Neuronal stem cell (in vitro differentiated cells): ENCODE results near the gene GYS2.

Experiments
- DNase-seq: peaks from one replicate; pipeline ENCODE4 v3.0.0-alpha.2; 2013; ENCODE audit warnings: low spot score
- H2AFZ ChIP-seq: one replicate; pipeline ENCODE4 v1.6.1; 2013; ENCODE audit warnings: mild to moderate bottlenecking, low read length, inconsistent platforms
- H2AK5ac ChIP-seq: 2 replicates; pipeline ENCODE4 v1.6.1; 2013; ENCODE audit warnings: low read depth, mild to moderate bottlenecking, inconsistent platforms, low read length, moderate library complexity, mixed read lengths
- H2BK120ac ChIP-seq: 2 replicates; pipeline ENCODE4 v1.6.1; 2013; ENCODE audit warnings: low read depth, mild to moderate bottlenecking, inconsistent platforms, low read length, moderate library complexity, mixed read lengths
- H2BK12ac ChIP-seq: one replicate; pipeline ENCODE4 v1.6.1; 2013; ENCODE audit warnings: low read length, inconsistent platforms
- H2BK15ac ChIP-seq: 2 replicates; pipeline ENCODE4 v1.6.1; 2013; ENCODE audit warnings: mild to moderate bottlenecking, low read length, inconsistent platforms, mixed read lengths
- H2BK5ac ChIP-seq: one replicate; pipeline ENCODE4 v1.6.1; 2013; ENCODE audit warnings: inconsistent platforms, mild to moderate bottlenecking, low read length, moderate library complexity
- H3K14ac ChIP-seq: one replicate; pipeline ENCODE4 v1.6.1; 2013; ENCODE audit warnings: low read length, inconsistent platforms
- H3K18ac ChIP-seq: 2 replicates; pipeline ENCODE4 v1.6.1; 2013; ENCODE audit warnings: low read length, inconsistent platforms
- H3K23ac ChIP-seq: 2 replicates; pipeline ENCODE4 v1.6.1; 2013; ENCODE audit warnings: low read depth, mild to moderate bottlenecking, mixed read lengths, low read length, inconsistent platforms; ENCODE audit not compliant: poor library complexity
- H3K27ac ChIP-seq: replicated peaks from 3 replicates; pipeline ENCODE4 v1.5.1; 2013; ENCODE audit warnings: low read length, inconsistent platforms
- H3K27me3 ChIP-seq, 3 experiments: 2 replicates each; pipeline ENCODE4 v1.6.1; 2013; ENCODE audit warnings: low read length in 3 of 3, mild to moderate bottlenecking in 2 of 3, inconsistent platforms in 1 of 3, low read depth in 1 of 3, mixed read lengths in 1 of 3, moderate library complexity in 1 of 3; ENCODE audit not compliant: control insufficient read depth in 3 of 3, insufficient read depth in 3 of 3
- H3K36me3 ChIP-seq, 2 donors: replicated peaks in 1 of 2; 2 replicates each; pipeline ENCODE4 v1.6.1; 2013; ENCODE audit warnings: low read length in 2 of 2; ENCODE audit not compliant: control insufficient read depth in 2 of 2, insufficient read depth in 2 of 2
- H3K4ac ChIP-seq: 2 replicates; pipeline ENCODE4 v1.6.1; 2013; ENCODE audit warnings: inconsistent platforms, mild to moderate bottlenecking, low read length, moderate library complexity
- H3K4me1 ChIP-seq, 2 donors: 1 replicate in 1 of 2; 2 replicates in 1 of 2; pipeline ENCODE4 v1.6.1; 2013; ENCODE audit warnings: low read length in 2 of 2, low read depth in 1 of 2; ENCODE audit not compliant: control insufficient read depth in 2 of 2, insufficient read depth in 1 of 2
- H3K4me2 ChIP-seq: one replicate; pipeline ENCODE4 v1.6.1; 2013; ENCODE audit warnings: mild to moderate bottlenecking, low read length, inconsistent platforms; ENCODE audit not compliant: insufficient read depth, poor library complexity, severe bottlenecking
- H3K4me3 ChIP-seq, 2 donors: 2 replicates each; pipeline ENCODE4 v1.5.1; 2013; ENCODE audit warnings: low read length in 2 of 2, mild to moderate bottlenecking in 2 of 2, inconsistent platforms in 1 of 2, moderate library complexity in 1 of 2
- H3K79me1 ChIP-seq: one replicate; pipeline ENCODE4 v1.6.1; 2013; ENCODE audit warnings: low read depth, mild to moderate bottlenecking, inconsistent platforms, low read length, moderate library complexity
- H3K9ac ChIP-seq: one replicate; pipeline ENCODE4 v1.6.1; 2013; ENCODE audit warnings: mild to moderate bottlenecking, low read depth, low read length, inconsistent platforms; ENCODE audit not compliant: poor library complexity
- H3K9me3 ChIP-seq, 2 donors: replicated peaks in 1 of 2; 2 replicates each; pipeline versions ENCODE3 to v1.6.1; 2013; ENCODE audit warnings: low read length in 2 of 2, mild to moderate bottlenecking in 2 of 2, inconsistent platforms in 1 of 2, low read depth in 1 of 2, mixed read lengths in 1 of 2, moderate library complexity in 1 of 2; ENCODE audit not compliant: control insufficient read depth in 2 of 2, insufficient read depth in 1 of 2
- H4K8ac ChIP-seq: one replicate; pipeline ENCODE4 v1.6.1; 2013; ENCODE audit warnings: low read depth, mild to moderate bottlenecking, inconsistent platforms, low read length, moderate library complexity
- H4K91ac ChIP-seq: one replicate; pipeline ENCODE4 v1.6.1; 2013; ENCODE audit warnings: low read length, low read depth, mild to moderate bottlenecking, inconsistent platforms; ENCODE audit not compliant: poor library complexity
- WGBS, 2 donors: extraction: QIAGEN DNeasy Blood & Tissue Kit; methylation state at CpG; one replicate each; pipeline ENCODE4 v1.1.7; 2013; ENCODE audit warnings: missing lambda C conversion rate in 2 of 2, mixed read lengths in 1 of 2; ENCODE audit not compliant: insufficient read length in 2 of 2, insufficient replicate concordance in 1 of 2; ENCODE audit errors: extremely low coverage in 2 of 2; 5-methylcytosine and 5-hydroxymethylcytosine counted together

GYS2 gene

GRCh38 chr12:21551841-21552465 is 52.7 kb downstream of the GYS2 start:
- Histone ChIP-seq H3K14ac (no peak overlapping the region), H2AFZ (no peak overlapping the region), H2BK15ac (no peak overlapping the region), H4K91ac (no peak overlapping the region), H2BK5ac (no peak overlapping the region), H2BK12ac (no peak overlapping the region), H2BK120ac (no peak overlapping the region), H3K4me2 (no peak overlapping the region), H3K4me3 (no peak overlapping the region), H3K36me3 (no peaks in the 10 kb centered on the region), H3K4ac (no peak overlapping the region), H2AK5ac (no peak overlapping the region), H3K27me3 (no peaks in the 10 kb centered on the region), H3K4me1 (no peaks in the 10 kb centered on the region), H3K27ac (no peak overlapping the region), H3K9me3 (no peaks in the 10 kb centered on the region), H3K18ac (no peak overlapping the region), H3K79me1 (no peaks in the 10 kb centered on the region), H4K8ac (no peak overlapping the region), H3K23ac (no peak overlapping the region), H3K9ac (no peak overlapping the region)
- no CpG with 5 or more reads among the region's 4 CpGs for WGBS, 2 donors
- DNase-seq = no peak

DNA sequence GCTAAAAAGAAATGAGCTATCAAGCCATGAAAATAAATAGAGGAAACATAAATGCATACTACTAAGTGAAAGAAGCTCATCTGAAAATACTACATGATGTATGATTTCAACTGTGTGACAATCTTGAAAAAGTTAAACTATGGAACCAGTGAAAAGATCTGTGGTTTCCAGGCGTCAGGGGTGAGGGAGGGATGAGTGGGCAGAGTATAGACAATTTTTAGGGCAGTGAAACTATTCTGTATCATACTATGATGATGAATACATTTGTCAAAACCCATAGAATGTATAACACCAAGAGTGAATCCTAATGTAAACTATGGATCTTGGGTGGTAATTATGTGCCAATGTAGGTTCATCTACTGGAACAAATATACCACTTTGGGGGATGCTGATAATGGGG is 57.2 kb downstream of the GYS2 start:
- Histone ChIP-seq H2AK5ac (no peak overlapping the region), H3K18ac (no peak overlapping the region), H2BK12ac (no peak overlapping the region), H3K4ac (no peak overlapping the region), H3K36me3 (no peaks in the 10 kb centered on the region), H2BK15ac (no peak overlapping the region), H3K9me3 (no peaks in the 10 kb centered on the region), H3K27me3 (no peaks in the 10 kb centered on the region), H4K91ac (no peak overlapping the region), H2BK5ac (no peak overlapping the region), H3K23ac (no peak overlapping the region), H4K8ac (no peak overlapping the region), H2AFZ (no peak overlapping the region), H2BK120ac (no peak overlapping the region), H3K4me1 (no peaks in the 10 kb centered on the region), H3K4me3 (no peak overlapping the region), H3K27ac (no peak overlapping the region), H3K9ac (no peak overlapping the region), H3K4me2 (no peak overlapping the region), H3K14ac (no peak overlapping the region), H3K79me1 (no peaks in the 10 kb centered on the region)
- DNase-seq = no peak
- no CpG with 5 or more reads among the region's 1 CpG for WGBS, 2 donors

DNA sequence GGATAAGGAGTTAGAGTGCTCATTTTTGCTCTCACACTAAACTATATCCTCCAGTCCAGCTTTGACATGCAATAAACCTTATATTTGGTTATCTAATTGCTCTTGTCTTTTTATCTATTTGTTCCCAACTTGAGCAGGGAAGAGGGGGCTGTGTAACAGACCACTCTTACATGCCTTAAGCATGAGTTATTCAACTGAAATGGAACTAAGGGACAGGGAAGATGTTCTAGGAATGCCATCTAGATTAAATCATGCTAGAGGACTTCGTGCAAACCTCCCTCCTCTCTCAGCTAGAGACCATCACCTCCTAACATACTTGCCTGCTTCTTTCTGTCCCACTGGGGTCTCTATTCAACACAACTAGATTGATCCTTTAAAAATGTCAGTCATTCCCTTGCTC is 57.9 kb downstream of the GYS2 start:
- Histone ChIP-seq H2BK15ac (no peak overlapping the region), H4K91ac (no peak overlapping the region), H3K9ac (no peak overlapping the region), H3K27me3 (no peaks in the 10 kb centered on the region), H2BK120ac (no peak overlapping the region), H2AK5ac (no peak overlapping the region), H3K4me3 (no peak overlapping the region), H2BK5ac (no peak overlapping the region), H3K79me1 (no peaks in the 10 kb centered on the region), H2AFZ (no peak overlapping the region), H2BK12ac (no peak overlapping the region), H3K27ac (no peak overlapping the region), H3K9me3 (no peaks in the 10 kb centered on the region), H3K18ac (no peak overlapping the region), H3K4ac (no peak overlapping the region), H3K4me1 (no peaks in the 10 kb centered on the region), H3K4me2 (no peak overlapping the region), H3K36me3 (no peaks in the 10 kb centered on the region), H4K8ac (no peak overlapping the region), H3K14ac (no peak overlapping the region), H3K23ac (no peak overlapping the region)
- DNase-seq = no peak
- no CpG with 5 or more reads among the region's 1 CpG for WGBS, 2 donors

DNA sequence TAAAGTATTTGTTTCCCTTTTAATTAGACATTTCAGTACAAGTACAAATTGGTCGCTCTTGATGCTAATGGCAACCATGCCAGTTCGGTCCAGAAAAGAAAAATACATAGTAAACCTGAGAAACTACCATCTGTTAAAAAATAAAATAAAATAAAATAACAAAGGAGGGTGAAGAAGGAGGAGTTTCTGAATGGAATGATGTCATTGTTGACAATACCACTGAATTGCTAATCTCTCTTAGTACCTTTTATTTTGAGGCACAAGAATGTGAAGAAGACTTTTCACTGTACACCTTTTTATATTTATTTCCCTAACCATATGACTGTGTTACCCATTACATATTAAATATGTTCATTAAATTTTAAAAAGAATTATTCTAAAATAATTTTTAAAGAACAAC is 59.1 kb downstream of the GYS2 start:
- no peak overlapping the region for H3K9ac ChIP-seq
- no peak overlapping the region for H4K8ac ChIP-seq
- H3K36me3 ChIP-seq = no peaks in the 10 kb centered on the region
- no peak overlapping the region for H3K4ac ChIP-seq
- H2BK12ac ChIP-seq = no peak overlapping the region
- H3K4me3 ChIP-seq = no peak overlapping the region
- H3K79me1 ChIP-seq = no peaks in the 10 kb centered on the region
- H3K23ac ChIP-seq = no peak overlapping the region
- no peak overlapping the region for H2BK15ac ChIP-seq
- H2AK5ac ChIP-seq = no peak overlapping the region
- no peak overlapping the region for H2BK120ac ChIP-seq
- H3K4me1 ChIP-seq = no peaks in the 10 kb centered on the region
- H3K27me3 ChIP-seq = no peaks in the 10 kb centered on the region
- no CpG with 5 or more reads among the region's 2 CpGs for WGBS, 2 donors
- H3K4me2 ChIP-seq = no peak overlapping the region
- H3K9me3 ChIP-seq = no peaks in the 10 kb centered on the region
- no peak overlapping the region for H2AFZ ChIP-seq
- H3K18ac ChIP-seq = no peak overlapping the region
- no peak for DNase-seq
- no peak overlapping the region for H3K14ac ChIP-seq
- no peak overlapping the region for H3K27ac ChIP-seq
- H4K91ac ChIP-seq = no peak overlapping the region
- H2BK5ac ChIP-seq = no peak overlapping the region
